ENCODE results near the gene TEAD1. TPM values are rescaled to one million over a fixed set of nuclear protein-coding genes. Genes with fewer than 3 reads are reported as not detected.
"Not testable (repeated sequence)": the region's sequence is repeated elsewhere in the genome, so short reads cannot be mapped to it uniquely, and the experiment has no call there.

TEAD1 gene
- total RNA-seq, 1 experiment from 2014 or later = 106 TPM

DNA sequence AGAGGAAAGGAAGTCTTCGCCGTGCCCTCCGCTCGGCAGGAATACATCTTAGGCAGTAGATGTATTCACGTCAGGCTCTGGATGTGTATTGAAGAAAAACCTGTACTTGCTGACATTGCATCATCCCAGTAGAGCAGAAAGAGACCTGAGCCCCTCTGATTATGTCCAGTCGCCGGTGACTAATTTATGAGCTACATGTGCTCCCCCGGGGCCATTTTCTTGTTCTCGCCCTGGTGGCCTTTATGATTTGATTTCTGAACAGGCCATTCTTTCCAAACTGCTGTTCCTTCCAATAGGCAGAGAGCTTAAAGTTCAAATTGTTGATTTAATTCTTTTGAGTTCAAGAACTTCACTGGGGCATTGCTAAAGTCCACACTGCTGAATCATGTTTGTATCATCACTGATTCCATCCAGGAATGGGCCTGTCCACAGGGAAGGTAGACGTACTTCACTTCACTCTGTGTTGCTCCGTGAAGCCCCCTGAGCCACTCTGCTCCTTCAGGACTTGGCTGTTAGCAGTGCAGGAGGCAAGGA lies 197.6 kb downstream of the TEAD1 start:
- H3K36me3 ChIP-seq (ENCODE audit: low read depth) = no peaks in the 10 kb centered on the region
- CTCF ChIA-PET = no interaction called here
- H4K20me1 ChIP-seq (ENCODE audit: insufficient read depth) = no peaks in the 10 kb centered on the region
- H3K4me1 ChIP-seq (replicated peaks; ENCODE audit: insufficient read depth) = no peaks in the 10 kb centered on the region
- H3K4me3 ChIP-seq = no peak overlapping the region
- POLR2A ChIA-PET (ENCODE audit: unreplicated experiment) = no interaction called here
- TF ChIP-seq, protein P1, sequence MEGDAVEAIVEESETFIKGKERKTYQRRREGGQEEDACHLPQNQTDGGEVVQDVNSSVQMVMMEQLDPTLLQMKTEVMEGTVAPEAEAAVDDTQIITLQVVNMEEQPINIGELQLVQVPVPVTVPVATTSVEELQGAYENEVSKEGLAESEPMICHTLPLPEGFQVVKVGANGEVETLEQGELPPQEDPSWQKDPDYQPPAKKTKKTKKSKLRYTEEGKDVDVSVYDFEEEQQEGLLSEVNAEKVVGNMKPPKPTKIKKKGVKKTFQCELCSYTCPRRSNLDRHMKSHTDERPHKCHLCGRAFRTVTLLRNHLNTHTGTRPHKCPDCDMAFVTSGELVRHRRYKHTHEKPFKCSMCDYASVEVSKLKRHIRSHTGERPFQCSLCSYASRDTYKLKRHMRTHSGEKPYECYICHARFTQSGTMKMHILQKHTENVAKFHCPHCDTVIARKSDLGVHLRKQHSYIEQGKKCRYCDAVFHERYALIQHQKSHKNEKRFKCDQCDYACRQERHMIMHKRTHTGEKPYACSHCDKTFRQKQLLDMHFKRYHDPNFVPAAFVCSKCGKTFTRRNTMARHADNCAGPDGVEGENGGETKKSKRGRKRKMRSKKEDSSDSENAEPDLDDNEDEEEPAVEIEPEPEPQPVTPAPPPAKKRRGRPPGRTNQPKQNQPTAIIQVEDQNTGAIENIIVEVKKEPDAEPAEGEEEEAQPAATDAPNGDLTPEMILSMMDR (conservative IDR thresholded peaks at IDR 0.05) = no peak
- TF ChIP-seq EZH2 (IDR thresholded peaks at IDR 0.05; ENCODE audit: low read depth) = no peak
- no TSS peak for BruUV-seq (replicated peaks)
- H3K27ac ChIP-seq = no peak overlapping the region
- no peak for DNase-seq
- H3K4me2 ChIP-seq = no peak overlapping the region
- H3K9me2 ChIP-seq (ENCODE audit: insufficient read depth) = no peaks in the 10 kb centered on the region
- H3F3A ChIP-seq (ENCODE audit: insufficient read depth, low read depth) = no peaks in the 10 kb centered on the region
- H3K9me3 ChIP-seq (ENCODE audit: insufficient read depth, low read depth) = no peaks in the 10 kb centered on the region
- intact Hi-C loops (cut with micrococcal nuclease; ENCODE audit: unreplicated experiment) = no loop called here
- no peak overlapping the region for H2AFZ ChIP-seq
- no peaks in the 10 kb centered on the region for H3K27me3 ChIP-seq (ENCODE audit: insufficient read depth, low read depth)
- no peaks in the 10 kb centered on the region; the same call in 1 of the 2 replicates for H3K79me2 ChIP-seq (ENCODE audit: low read depth)

DNA sequence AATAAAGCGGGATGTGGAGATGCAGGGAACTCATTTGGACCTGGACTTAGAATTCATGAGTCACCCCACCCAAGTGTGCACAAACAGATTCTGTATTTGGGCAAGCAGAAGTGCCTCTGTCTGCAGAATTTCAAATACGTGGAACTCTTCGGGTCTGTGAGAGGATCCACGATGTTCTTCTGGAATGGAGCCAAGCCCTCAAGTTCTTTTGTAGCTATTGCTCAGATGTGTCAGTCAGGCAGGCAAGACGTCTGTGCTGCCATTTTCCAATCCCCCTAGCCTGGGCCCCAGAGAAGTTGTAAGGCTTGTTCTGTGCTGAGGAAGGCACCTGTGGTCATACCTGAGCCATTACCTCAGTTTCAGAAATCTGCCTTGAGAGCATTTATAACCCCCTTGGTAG lies 202.1 kb downstream of the TEAD1 start:
- intact Hi-C loops (cut with micrococcal nuclease; ENCODE audit: unreplicated experiment) = no loop called here
- no peaks in the 10 kb centered on the region for H3K36me3 ChIP-seq (ENCODE audit: low read depth)
- POLR2A ChIA-PET (ENCODE audit: unreplicated experiment) = no interaction called here
- no peak overlapping the region for H3K4me3 ChIP-seq
- H3K9me3 ChIP-seq (ENCODE audit: insufficient read depth, low read depth) = no peaks in the 10 kb centered on the region
- no TSS peak for BruUV-seq (replicated peaks)
- H3K79me2 ChIP-seq (ENCODE audit: low read depth) = no peaks in the 10 kb centered on the region
- no peaks in the 10 kb centered on the region for H3F3A ChIP-seq (ENCODE audit: insufficient read depth, low read depth)
- no peaks in the 10 kb centered on the region for H4K20me1 ChIP-seq (ENCODE audit: insufficient read depth)
- TF ChIP-seq EZH2 (IDR thresholded peaks at IDR 0.05; ENCODE audit: low read depth) = no peak
- TF ChIP-seq, protein P1 (conservative IDR thresholded peaks at IDR 0.05) = no peak
- no peaks in the 10 kb centered on the region for H3K4me1 ChIP-seq (replicated peaks; ENCODE audit: insufficient read depth)
- H3K27ac ChIP-seq = no peak overlapping the region
- no peaks in the 10 kb centered on the region for H3K27me3 ChIP-seq (ENCODE audit: insufficient read depth, low read depth)
- no peaks in the 10 kb centered on the region for H3K9me2 ChIP-seq (ENCODE audit: insufficient read depth)
- no peak for DNase-seq
- CTCF ChIA-PET = no interaction called here
- H2AFZ ChIP-seq = no peak overlapping the region
- H3K4me2 ChIP-seq = no peak overlapping the region

DNA sequence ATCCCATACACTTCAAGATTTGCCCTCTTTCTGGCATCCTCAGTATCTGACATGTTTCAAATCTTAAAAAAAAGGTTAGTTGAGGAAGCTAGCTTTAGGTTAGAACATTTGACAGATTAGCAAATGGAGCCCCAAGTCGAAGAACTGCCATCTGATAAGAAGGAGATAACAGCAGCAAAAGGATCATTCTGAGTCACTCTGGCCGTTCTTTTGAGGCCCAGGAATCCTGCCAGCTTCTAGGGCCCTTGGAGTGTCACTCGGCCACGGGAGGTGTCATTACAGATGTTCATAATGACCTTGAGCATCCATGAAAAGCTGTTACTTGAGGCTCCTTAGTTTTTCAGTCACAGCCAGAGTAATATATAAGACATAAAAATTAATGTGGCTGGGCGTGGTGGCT lies 202.8 kb downstream of the TEAD1 start:
- no TSS peak for BruUV-seq (replicated peaks)
- no peaks in the 10 kb centered on the region for H3K36me3 ChIP-seq (ENCODE audit: low read depth)
- POLR2A ChIA-PET (ENCODE audit: unreplicated experiment) = no interaction called here

DNA sequence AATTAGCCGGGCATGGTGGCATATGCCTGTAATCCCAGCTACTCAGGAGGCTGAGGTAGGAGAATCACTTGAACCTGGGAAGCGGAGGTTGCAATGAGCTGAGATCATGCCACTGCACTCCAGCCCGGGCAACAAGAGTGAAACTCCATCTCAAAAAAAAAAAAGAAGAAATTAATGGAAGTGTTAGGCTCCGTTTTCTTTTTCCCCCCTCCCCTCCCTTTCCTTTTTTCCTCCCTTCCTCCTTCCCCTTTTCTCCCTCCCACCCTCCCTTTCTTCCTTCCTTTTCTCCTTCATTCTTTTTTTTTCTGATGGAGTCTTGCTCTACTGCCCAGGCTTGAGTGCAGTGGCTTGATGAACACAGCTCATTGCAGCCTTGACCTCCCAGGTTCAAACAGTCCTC lies 203.3 kb downstream of the TEAD1 start:
- DNase-seq; H3K27me3 ChIP-seq (ENCODE audit: insufficient read depth, low read depth); H4K20me1 ChIP-seq (ENCODE audit: insufficient read depth); H3K36me3 ChIP-seq (ENCODE audit: low read depth); BruUV-seq (replicated peaks); H3K4me3 ChIP-seq; H3K4me2 ChIP-seq; H3K79me2 ChIP-seq (ENCODE audit: low read depth); POLR2A ChIA-PET (ENCODE audit: unreplicated experiment); H2AFZ ChIP-seq; H3K27ac ChIP-seq; CTCF ChIA-PET; intact Hi-C loops (cut with micrococcal nuclease; ENCODE audit: unreplicated experiment); H3K4me1 ChIP-seq (replicated peaks; ENCODE audit: insufficient read depth); H3F3A ChIP-seq (ENCODE audit: insufficient read depth, low read depth); H3K9me3 ChIP-seq (ENCODE audit: insufficient read depth, low read depth); H3K9me2 ChIP-seq (ENCODE audit: insufficient read depth): not testable (repeated sequence)

More for the DNA sequence above, 202.8 kb downstream of the TEAD1 start:
- H3K4me3 ChIP-seq = no peak overlapping the region
- no peaks in the 10 kb centered on the region for H3K9me3 ChIP-seq (ENCODE audit: insufficient read depth, low read depth)
- H3K4me2 ChIP-seq = no peak overlapping the region
- no peak overlapping the region for H2AFZ ChIP-seq
- intact Hi-C loops (cut with micrococcal nuclease; ENCODE audit: unreplicated experiment) = no loop called here
- no peak for DNase-seq
- H3K9me2 ChIP-seq (ENCODE audit: insufficient read depth) = no peaks in the 10 kb centered on the region
- H3K4me1 ChIP-seq (replicated peaks; ENCODE audit: insufficient read depth) = no peaks in the 10 kb centered on the region
- CTCF ChIA-PET = no interaction called here
- H3K79me2 ChIP-seq (ENCODE audit: low read depth) = no peaks in the 10 kb centered on the region
- H3F3A ChIP-seq (ENCODE audit: insufficient read depth, low read depth) = no peaks in the 10 kb centered on the region
- no peaks in the 10 kb centered on the region for H3K27me3 ChIP-seq (ENCODE audit: insufficient read depth, low read depth)
- no peak overlapping the region for H3K27ac ChIP-seq
- H4K20me1 ChIP-seq (ENCODE audit: insufficient read depth) = no peaks in the 10 kb centered on the region
- TF ChIP-seq, protein P1 (conservative IDR thresholded peaks at IDR 0.05) = no peak
- no peak for TF ChIP-seq EZH2 (IDR thresholded peaks at IDR 0.05; ENCODE audit: low read depth)
